Glomerular visceral epithelial cell (primary cell): Measurements from ENCODE around the gene DGKB.
A peak's percentile ranks its signal among the peaks of the same experiment; 100 is the strongest.

Experiments
- DNase-seq: peaks from one replicate; pipeline ENCODE4 v3.0.0-alpha.2; 2016; ENCODE audit errors: extremely low spot score

Gene DGKB

GRCh38 chr7:14207711-14208110 lies 694.8 kb downstream of the DGKB start:
- no peak for DNase-seq

- peak; percentile 31 for DNase-seq
Measured at GRCh38 chr7:14207138-14207537, 695.4 kb downstream of the DGKB start.

- no peak for DNase-seq
Measured at GRCh38 chr7:14206121-14206520, 696.4 kb downstream of the DGKB start.

GRCh38 chr7:14201353-14201752 lies 701.2 kb downstream of the DGKB start:
- DNase-seq = no peak

GRCh38 chr7:14199336-14199735 lies 703.2 kb downstream of the DGKB start:
- no peak for DNase-seq

GRCh38 chr7:14197280-14197679 lies 705.3 kb downstream of the DGKB start:
- no peak for DNase-seq

GRCh38 chr7:14196555-14196954 lies 706.0 kb downstream of the DGKB start:
- DNase-seq = peak; percentile 1

GRCh38 chr7:14195871-14196270 lies 706.7 kb downstream of the DGKB start:
- no peak for DNase-seq

- no peak for DNase-seq
Measured at GRCh38 chr7:14195079-14195478, 707.5 kb downstream of the DGKB start.

GRCh38 chr7:14191686-14192098 lies 710.9 kb downstream of the DGKB start:
- DNase-seq = peak; percentile 1

GRCh38 chr7:14184292-14184864 lies 718.2 kb downstream of the DGKB start:
- no peak for DNase-seq

- DNase-seq = no peak
Measured at GRCh38 chr7:14179781-14180180, 722.8 kb downstream of the DGKB start.

GRCh38 chr7:14177876-14178275 lies 724.7 kb downstream of the DGKB start:
- DNase-seq = no peak

GRCh38 chr7:14170872-14171271 lies 731.7 kb downstream of the DGKB start:
- no peak for DNase-seq

- DNase-seq = no peak
Measured at GRCh38 chr7:14158111-14158510, 744.4 kb downstream of the DGKB start.

GRCh38 chr7:14156436-14156835 lies 746.1 kb downstream of the DGKB start:
- no peak for DNase-seq

- DNase-seq = no peak
Measured at GRCh38 chr7:14148974-14149373, 753.6 kb downstream of the DGKB start.

GRCh38 chr7:14147532-14147931 lies 755.0 kb downstream of the DGKB start:
- no peak for DNase-seq

GRCh38 chr7:14144538-14144937 lies 758.0 kb downstream of the DGKB start:
- no peak for DNase-seq

- no peak for DNase-seq
Measured at GRCh38 chr7:14144109-14144508, 758.4 kb downstream of the DGKB start.

GRCh38 chr7:14137676-14138075 lies 764.9 kb downstream of the DGKB start:
- no peak for DNase-seq

- DNase-seq = no peak
Measured at GRCh38 chr7:14133752-14134151, 768.8 kb downstream of the DGKB start.

- DNase-seq = peak; percentile 17
Measured at GRCh38 chr7:14125998-14126397, 776.6 kb downstream of the DGKB start.

GRCh38 chr7:14124716-14125115 lies 777.8 kb downstream of the DGKB start:
- no peak for DNase-seq
